SW 1271 (cell line): ENCODE measurements around the gene NOS2.
"Not testable (repeated sequence)": the region's sequence is repeated elsewhere in the genome, so short reads cannot be mapped to it uniquely, and the experiment has no call there.

Experiments
- DNase-seq, 2 experiments: peaks; one replicate each; lab custom pipeline; 2025; lab: John Stamatoyannopoulos, UW

Gene NOS2

GRCh38 chr17:27754549-27754948, 45.8 kb downstream of the NOS2 start:
- no peak for DNase-seq

DNA sequence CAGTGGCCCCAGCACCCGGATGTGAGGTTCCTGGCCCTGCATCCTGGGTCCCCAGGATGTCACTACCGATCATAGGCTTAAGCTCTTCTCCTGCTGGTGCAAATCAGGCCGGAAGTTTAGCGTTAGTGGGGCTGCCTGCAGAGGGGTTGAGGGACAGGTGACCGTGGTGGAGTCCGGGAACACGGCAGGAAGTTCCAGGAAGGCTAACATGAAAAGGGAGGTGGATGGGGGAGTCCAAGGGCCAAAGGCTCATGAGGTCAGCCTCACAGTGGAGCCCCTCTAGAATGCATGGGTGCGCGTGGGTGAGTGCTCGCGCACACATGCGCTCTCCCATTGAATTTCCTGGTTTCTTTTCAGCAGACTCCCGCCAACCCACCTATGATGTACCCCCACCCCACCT, 46.6 kb downstream of the NOS2 start:
- DNase-seq = not testable (repeated sequence)

DNA sequence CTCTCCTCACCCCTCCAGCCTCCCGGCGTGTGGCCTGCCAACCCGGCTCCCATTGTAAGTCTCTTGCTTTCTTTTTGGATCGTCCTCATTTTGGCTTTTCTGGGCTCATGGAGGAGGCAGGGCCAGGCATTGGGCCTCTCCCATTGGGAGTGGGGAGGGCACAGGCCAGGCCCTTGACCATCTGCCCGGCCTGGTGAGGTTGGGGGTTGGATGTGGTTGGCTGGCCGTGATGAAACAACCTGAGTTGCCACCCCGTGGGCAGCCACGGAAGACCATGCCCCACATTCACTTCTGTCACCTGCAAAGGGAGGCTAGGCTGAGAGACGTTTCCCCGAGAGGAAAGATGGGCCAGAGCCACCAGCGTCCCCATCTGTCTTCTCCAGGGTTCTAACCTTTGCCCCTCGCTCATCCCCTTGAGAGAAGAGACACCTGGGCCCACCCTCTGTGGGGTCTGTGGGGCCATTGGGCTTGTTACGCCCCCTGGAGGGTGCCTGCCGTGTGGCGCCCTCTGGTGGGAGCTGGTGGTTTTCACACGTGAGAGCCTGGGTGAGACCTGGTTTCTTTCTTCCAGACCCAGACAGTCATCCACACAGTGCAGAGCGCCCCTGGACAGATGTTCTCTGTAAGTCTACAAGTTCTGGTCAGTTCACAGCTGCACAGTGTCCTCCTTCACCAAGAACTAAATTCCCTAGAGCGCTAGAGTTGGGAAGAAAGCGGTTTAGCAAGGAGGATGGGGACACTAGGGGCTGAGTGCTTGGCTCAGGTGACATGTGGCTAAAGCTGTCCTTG, 47.3 kb downstream of the NOS2 start:
- not testable (repeated sequence) for DNase-seq

DNA sequence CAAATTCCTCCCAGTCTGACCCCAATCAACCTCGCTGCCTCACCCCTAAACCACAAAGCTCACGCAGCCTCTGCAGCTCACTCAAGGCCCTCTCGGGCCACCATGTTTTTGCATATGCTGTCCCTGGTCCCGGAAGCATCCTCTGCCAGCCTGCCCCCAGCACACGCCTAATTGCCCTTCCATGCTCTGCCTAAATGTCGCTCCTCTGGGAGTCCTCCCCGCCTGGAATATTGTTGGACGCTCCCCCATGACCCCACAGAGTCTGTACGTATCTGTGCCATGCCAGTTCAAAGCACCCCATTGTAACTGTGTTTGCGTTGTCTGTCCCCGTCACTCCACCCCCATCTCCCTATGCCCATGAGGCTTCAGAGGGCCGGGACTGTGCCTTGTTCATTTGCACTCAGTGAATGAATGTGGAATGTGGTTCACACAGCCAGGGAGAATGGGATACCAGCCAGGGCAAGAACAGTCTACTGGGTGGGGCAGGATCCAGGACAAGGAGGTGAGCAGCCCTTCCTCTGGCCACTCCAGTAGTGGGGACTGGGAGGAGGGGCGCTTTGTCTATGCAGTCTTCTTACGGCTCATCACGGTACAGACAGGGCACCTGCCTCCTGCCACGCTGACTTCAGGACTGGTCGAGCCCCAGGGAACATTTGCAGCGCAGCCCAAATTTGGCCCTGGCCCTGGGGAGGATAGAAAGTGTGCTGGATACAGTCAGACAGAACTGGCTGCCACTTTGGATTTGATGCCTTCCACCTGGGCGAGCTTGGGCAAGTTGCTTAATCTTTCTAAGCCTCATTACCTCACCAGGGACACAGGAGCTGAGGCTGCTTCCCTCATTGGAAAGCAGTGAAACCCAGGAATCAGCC, 48.5 kb downstream of the NOS2 start:
- DNase-seq = no peak

DNA sequence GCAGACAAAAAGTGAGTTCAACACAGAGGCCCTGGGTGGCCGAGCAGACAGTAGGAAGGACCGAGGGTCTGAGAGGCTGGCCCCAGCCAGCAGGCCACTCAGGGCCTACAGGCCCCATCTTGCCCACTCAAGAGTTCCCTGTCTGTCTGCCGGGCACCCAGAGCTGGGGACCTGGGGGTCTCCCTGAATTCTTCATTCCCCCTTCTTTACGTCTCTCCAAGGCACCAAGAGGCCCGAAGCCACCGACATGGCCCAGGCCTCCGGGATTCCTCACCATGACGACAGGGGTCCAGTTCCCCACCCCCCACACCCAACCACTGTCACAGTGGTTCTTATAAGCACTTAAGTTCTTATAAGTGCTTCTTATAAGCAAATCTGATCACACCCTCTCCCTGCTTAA, 49.2 kb downstream of the NOS2 start:
- no peak for DNase-seq

GRCh38 chr17:27749562-27750150, 50.7 kb downstream of the NOS2 start:
- not testable (repeated sequence) for DNase-seq

DNA sequence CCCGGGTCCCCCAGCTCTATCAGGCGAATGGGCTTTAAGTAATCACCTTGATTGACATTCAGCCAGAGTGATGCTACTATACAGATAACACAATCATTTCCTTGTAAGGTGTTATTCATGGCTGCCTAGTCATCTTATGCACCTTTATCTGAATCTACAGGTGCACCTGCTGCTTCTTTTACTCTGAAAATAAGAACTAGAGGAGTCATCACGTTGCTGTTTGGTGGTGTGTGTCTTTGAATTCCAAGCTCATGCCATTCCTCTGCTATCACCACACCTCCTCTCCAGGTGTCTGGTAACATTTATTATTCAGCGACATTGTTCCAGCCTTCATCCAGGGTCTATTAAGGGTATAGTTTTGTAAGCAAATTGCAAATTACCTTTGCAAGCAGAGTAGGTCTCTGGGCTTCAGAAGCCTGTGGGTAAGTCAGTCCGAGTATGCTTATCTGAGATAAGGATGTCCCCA, 51.9 kb downstream of the NOS2 start:
- DNase-seq = no peak

DNA sequence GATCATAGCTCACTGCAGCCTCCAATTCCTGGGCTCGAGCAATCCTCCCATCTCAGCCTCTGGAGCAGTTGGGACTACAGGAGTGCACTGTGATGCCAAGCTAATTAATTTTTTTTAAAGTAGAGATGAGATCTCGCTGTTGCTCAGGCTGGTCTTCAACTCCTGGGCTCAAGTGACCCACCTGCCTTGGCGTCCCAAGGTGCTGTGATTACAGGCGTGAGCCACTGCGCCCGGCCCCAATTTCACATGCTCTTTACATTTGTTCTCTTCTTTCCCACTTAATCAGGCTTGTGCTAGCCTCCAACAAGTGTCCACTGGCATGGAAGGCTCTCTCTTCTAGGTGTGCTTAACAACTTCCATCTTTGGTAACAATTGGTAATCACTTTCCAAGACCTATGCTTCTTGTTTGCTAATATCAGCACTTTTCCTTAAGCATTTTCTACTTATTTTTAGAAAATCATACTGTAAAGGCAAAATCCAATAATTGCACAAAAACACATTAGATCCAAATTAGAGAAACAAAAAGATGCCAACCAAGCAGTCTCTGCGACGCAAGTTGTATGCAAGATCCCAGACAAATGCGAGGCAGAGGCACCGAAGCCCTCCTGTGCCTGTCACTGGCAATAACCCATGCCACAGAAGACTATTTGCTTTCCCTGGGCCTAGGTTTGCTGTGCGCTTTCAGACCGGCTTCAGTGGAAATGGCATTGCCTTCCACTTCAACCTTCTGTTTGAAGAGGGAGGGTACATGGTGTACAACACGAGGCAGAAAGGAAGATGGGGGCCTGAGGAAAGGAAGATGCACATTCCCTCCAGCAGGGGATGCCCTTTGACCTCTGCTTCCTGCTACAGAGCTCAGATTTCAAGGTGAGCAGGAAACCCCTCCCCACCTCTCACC, 52.6 kb downstream of the NOS2 start:
- DNase-seq = no peak

- DNase-seq = no peak
These were observed 53.4 kb downstream of the NOS2 start for GRCh38 chr17:27746881-27747280.

- not testable (repeated sequence) for DNase-seq
These were observed 54.0 kb downstream of the NOS2 start for GRCh38 chr17:27746320-27746719.

DNA sequence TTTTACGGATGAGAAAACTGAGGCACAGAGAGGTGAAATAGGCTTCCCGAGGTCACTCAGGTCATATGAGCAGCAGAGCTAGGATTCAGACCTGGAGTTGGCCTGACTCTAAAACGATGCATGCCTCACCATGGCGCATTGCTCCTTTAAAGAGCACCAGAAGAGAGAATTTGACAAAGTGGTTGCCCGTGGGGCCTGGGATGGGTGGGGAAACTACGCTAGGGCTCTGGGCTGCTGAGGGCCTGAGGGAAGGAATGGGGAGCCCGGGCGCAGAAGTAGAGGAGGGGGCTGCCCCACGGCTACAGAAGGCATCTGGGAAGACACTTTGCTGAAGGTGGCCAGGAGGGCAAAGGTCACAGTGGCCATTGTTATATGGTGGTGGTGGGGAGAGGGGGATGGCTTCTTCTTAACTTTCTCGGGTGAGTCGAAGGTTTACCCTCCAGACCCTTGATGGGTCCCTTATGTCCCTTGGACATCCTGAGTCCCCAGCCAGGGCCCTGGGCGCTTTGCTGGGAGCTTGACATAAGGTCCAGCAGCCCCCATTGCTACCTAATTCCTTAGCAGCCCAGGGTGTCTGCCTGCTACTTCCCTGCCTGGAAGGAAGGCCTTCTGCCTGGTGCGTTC, 55.0 kb downstream of the NOS2 start:
- DNase-seq = not testable (repeated sequence)

- no peak for DNase-seq
These were observed 56.9 kb downstream of the NOS2 start for GRCh38 chr17:27743281-27743885.

DNA sequence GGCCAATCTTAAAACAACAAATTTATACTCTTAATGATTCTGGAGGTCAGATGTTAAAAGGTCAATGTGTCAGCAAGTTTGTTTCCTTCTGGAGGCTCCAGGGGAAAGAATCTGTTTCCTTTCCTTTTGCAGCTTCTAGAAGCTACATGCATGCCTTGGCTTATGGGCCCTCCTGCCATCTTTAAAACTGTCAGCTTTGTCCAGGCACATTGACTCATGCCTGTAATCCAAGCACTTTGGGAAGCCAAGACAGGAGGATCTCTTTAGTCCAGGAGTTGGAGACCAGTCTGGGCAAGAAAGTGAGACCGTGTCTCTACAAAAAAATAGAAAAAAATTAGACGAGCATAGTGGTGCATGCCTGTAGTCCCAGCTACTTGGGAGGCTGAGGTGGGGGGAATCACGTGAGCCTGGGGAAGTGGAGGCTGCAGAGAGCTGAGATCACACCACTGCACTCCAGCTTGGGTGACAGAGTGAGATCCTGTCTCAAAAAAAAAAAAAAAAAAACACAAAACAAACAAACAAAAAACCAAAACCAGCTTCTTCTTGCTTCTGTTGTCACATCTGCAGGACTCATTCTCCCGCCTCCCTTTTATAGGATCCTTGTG, 58.3 kb downstream of the NOS2 start:
- DNase-seq = no peak

- no peak for DNase-seq
These were observed 58.9 kb downstream of the NOS2 start for GRCh38 chr17:27741361-27741861.

GRCh38 chr17:27740541-27740940, 59.8 kb downstream of the NOS2 start:
- DNase-seq = not testable (repeated sequence)

DNA sequence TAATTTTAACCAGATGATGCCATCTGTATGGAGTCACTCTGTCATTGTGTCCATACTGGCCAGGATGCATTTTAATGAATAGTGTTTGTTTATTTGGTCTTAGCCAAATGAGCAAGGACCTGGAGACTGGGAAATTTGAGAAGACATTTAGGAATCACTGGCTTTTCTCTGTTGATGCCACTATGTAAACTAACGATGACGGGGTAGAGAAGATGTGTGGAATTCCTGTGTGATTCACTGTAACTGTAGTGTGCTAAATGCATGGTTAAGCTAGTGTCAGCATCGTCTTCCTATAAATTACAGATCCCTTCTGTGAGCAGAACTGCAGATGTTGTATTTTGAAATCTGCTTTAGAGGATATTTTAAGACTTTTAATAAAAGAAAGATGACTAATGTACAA, 66.6 kb downstream of the NOS2 start:
- DNase-seq = no peak

DNA sequence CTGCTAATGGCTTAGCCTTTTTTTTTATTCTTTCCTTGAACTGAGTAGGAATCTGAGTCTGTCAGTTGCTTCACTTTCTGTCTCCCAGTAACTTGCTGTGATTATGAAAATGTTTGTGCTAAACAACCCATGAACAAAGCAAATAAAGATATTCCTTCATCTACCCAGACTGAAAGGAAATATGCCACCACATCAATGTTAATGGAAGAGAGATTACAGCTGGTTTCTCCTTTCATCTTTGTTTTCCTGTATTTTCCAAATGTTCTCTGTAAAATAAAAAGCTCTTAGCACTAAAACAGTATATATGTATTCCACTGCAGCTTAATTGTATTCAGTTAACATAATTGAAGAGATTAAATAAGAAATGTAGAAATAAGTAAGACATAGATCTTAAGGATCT, 67.6 kb downstream of the NOS2 start:
- DNase-seq = not testable (repeated sequence)

DNA sequence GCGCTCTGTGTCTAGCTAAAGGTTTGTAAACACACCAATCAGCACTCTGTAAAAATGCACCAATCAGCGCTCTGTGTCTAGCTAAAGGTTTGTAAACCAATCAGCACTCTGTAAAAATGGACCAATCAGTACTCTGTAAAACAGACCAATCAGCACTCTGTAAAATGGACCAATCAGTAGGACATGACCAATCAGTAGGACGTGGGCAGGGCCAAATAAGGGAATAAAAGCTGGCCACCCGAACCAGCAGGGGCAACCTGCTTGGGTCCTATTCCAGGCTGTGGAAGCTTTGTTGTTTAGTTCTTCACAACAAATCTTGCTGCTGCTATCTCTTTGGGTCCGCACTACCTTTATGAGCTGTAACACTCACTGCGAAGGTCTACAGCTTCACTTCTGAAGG, 74.3 kb downstream of the NOS2 start:
- not testable (repeated sequence) for DNase-seq

- DNase-seq = no peak
These were observed 78.5 kb downstream of the NOS2 start for GRCh38 chr17:27721797-27722196.
